Stomach (tissue), 9 donors: ENCODE measurements around the gene GPBP1L1. TPM values are rescaled to one million over a fixed set of nuclear protein-coding genes. Genes with fewer than 3 reads are reported as not detected.

Source experiments
- DNase-seq, 2 donors: peaks; one replicate each; pipeline versions ENCODE4 v3.0.0 to v3.0.0-alpha.2; 2013 to 2019
- H3K27ac ChIP-seq, 5 donors: fragments of 200-600 bp in 4 of 5; sonication (generic) in 4 of 5; one replicate each; pipeline ENCODE4 v1.5.1; 2013 to 2019; ENCODE audit warnings: mild to moderate bottlenecking in 1 of 5, moderate library complexity in 1 of 5
- H3K27me3 ChIP-seq, 3 donors: fragments of 200-600 bp; sonication (generic); one replicate each; pipeline ENCODE4 v1.5.1; 2017 to 2019; ENCODE audit warnings: mixed run types in 1 of 3
- H3K36me3 ChIP-seq, 4 donors: fragments of 200-600 bp; sonication (generic); 1 replicate in 3 of 4; 2 replicates in 1 of 4; pipeline ENCODE4 v1.5.1; 2016 to 2019
- H3K4me1 ChIP-seq, 4 donors: fragments of 200-600 bp; sonication (generic); one replicate each; pipeline ENCODE4 v1.5.1; 2016 to 2019
- H3K4me3 ChIP-seq, 4 donors: fragments of 200-600 bp; sonication (generic) in 3 of 4; one replicate each; pipeline ENCODE4 v1.5.1; 2016 to 2019; ENCODE audit warnings: mild to moderate bottlenecking in 1 of 4
- H3K9me3 ChIP-seq, 4 donors: fragments of 200-600 bp; sonication (generic); one replicate each; pipeline ENCODE4 v1.5.1; 2016 to 2019
- CTCF ChIP-seq, 7 experiments: fragments of 450-650 bp in 4 of 7; fragments of 200-600 bp in 3 of 7; sonication (generic) in 3 of 7; IDR thresholded peaks; one replicate each; pipeline ENCODE4 v1.5.1; 2016 to 2019; ENCODE audit warnings: antibody characterized with exemption in 7 of 7, control low read depth in 2 of 7, mild to moderate bottlenecking in 1 of 7
- EP300 ChIP-seq: sonication (generic); formaldehyde crosslinking; IDR thresholded peaks from one replicate; pipeline ENCODE4 v1.6.1; 2017; ENCODE audit warnings: antibody characterized with exemption
- POLR2A ChIP-seq, 4 donors: fragments of 450-650 bp; IDR thresholded peaks; one replicate each; pipeline ENCODE4 v1.6.1; 2016; ENCODE audit warnings: antibody characterized with exemption in 4 of 4, control low read depth in 2 of 4, mild to moderate bottlenecking in 1 of 4, moderate library complexity in 1 of 4
- POLR2AphosphoS5 ChIP-seq, 3 donors: sonication (generic); formaldehyde crosslinking; IDR thresholded peaks; one replicate each; pipeline ENCODE4 v1.6.1; 2016; ENCODE audit warnings: antibody characterized with exemption in 3 of 3
- WGBS, 5 donors: extraction: QIAGEN DNeasy Blood & Tissue Kit in 3 of 5; methylation state at CpG; one replicate each; pipeline versions ENCODE4 v1.1.5 to v1.1.7; 2013 to 2018; 5-methylcytosine and 5-hydroxymethylcytosine counted together
- intact Hi-C: fragments of 100-400 bp; cut with DNase I; formaldehyde crosslinking; loops from one replicate; pipeline ENCODE4 v1.15.1; 2023; ENCODE audit warnings: low total_unique reads
- polyA plus RNA-seq, 3 donors: library from polyadenylated mRNA; stranded (reverse); fragments of 200-250 nt; gene quantifications; one replicate each; pipeline ENCODE4 v1.2.3, GENCODE V29; 2013
- small RNA-seq, 4 donors: library from RNA; depleted of rRNA; stranded (forward); fragments of <200 nt; gene quantifications; one replicate each; pipeline ENCODE3, GENCODE V24; 2016
- total RNA-seq, 5 donors: library from RNA; depleted of rRNA; stranded (reverse); fragments of >200 nt; gene quantifications; one replicate each; pipeline versions ENCODE4 v1.1.0 to v1.2.3, GENCODE V29; 2014 to 2016
- donor health status: healthy with polysubstance abuse.
- donor health status: Bipolar disorder and iron deficiency.
- donor health status: healthy.

GPBP1L1 gene
- total and polyA plus RNA-seq, 8 donors, result 40.1 to 346 (median 103) TPM

- peak; percentile 89 to 97 for DNase-seq
- WGBS, 5 donors, result 0% methylated on average over 7 to 59 of the region's 59 CpGs
- TF ChIP-seq POLR2A (IDR thresholded peaks at IDR 0.05) (no peak), POLR2AphosphoS5 (IDR thresholded peaks at IDR 0.05) (no peak), CTCF (IDR thresholded peaks at IDR 0.05) (no peak), EP300 (no peak)
- peak overlapping the region; percentile 99 to 100 (median 100) for H3K4me3 ChIP-seq
- peaks cover 19 to 46% (median 36%) of the 10 kb centered on the region in 4 donors for H3K4me1 ChIP-seq
- no peaks in the 10 kb centered on the region for H3K9me3 ChIP-seq
- H3K27ac ChIP-seq, result peak overlapping the region; percentile 93 to 96 (median 95)
- no peaks in the 10 kb centered on the region for H3K27me3 ChIP-seq
- no peaks in the 10 kb centered on the region for H3K36me3 ChIP-seq
- intact Hi-C loops, result no loop called here
These were observed 101.8 kb downstream of the GPBP1L1 start for GRCh38 chr1:45584351-45585109.

GRCh38 chr1:45583666-45584350 lies 102.5 kb downstream of the GPBP1L1 start, which contains the start of gene NASP:
NASP (plus strand) TSS chr1:45584041; CDS start chr1:45584147, 106 bp downstream.
- peak within 1 kb of the TSS; percentile 99 to 100 (median 100) for H3K4me3 ChIP-seq
- H3K27ac ChIP-seq, result peak within 1 kb of the TSS; percentile 93 to 96 (median 95)
- no peaks in the 10 kb centered on the region for H3K36me3 ChIP-seq
- no peaks in the 10 kb centered on the region for H3K27me3 ChIP-seq
- WGBS, 5 donors, result 0 to 1% (median 0%) methylated on average over 36 to 41 of the region's 41 CpGs
- no peak for TF ChIP-seq CTCF (IDR thresholded peaks at IDR 0.05)
- peak in 2 of 3 donors; percentile 81 to 91 for TF ChIP-seq POLR2AphosphoS5 (IDR thresholded peaks at IDR 0.05)
- TF ChIP-seq POLR2A (IDR thresholded peaks at IDR 0.05), result peak in 1 of 4 donors; percentile 52
- no peak for TF ChIP-seq EP300
- DNase-seq, result peak; percentile 92 to 95
- peaks cover 19 to 43% (median 33%) of the 10 kb centered on the region in 4 donors for H3K4me1 ChIP-seq
- intact Hi-C loops, result no loop called here
- no peaks in the 10 kb centered on the region for H3K9me3 ChIP-seq

- no peaks in the 10 kb centered on the region for H3K27me3 ChIP-seq
- peak overlapping the region; percentile 99 to 100 (median 100) for H3K4me3 ChIP-seq
- no peak for TF ChIP-seq EP300
- no peak for TF ChIP-seq POLR2AphosphoS5 (IDR thresholded peaks at IDR 0.05)
- no peak for TF ChIP-seq CTCF (IDR thresholded peaks at IDR 0.05)
- TF ChIP-seq POLR2A (IDR thresholded peaks at IDR 0.05), result no peak
- H3K4me1 ChIP-seq, result peaks cover 19 to 39% (median 31%) of the 10 kb centered on the region in 4 donors
- H3K36me3 ChIP-seq, result no peaks in the 10 kb centered on the region
- H3K27ac ChIP-seq, result peak overlapping the region; percentile 93 to 96 (median 95)
- DNase-seq, result peak; percentile 94 to 99
- H3K9me3 ChIP-seq, result no peaks in the 10 kb centered on the region
- intact Hi-C loops, result no loop called here
- 0 to 2% (median 0%) methylated on average over 19 of the region's 19 CpGs for WGBS, 5 donors
These were observed 103.1 kb downstream of the GPBP1L1 start for GRCh38 chr1:45583264-45583665.

Small RNA genes within 50 kb of the gene (small RNA-seq; reads per million reads assigned to genes)
- 0 reads per million in 4 donors for gene AL355480.1
- 0 reads per million in 4 donors for gene AL355480.2
- 0 reads per million in 4 donors for gene AL355480.3
- 0 reads per million in 4 donors for gene AL355480.4

Other genes starting within 250 kb of the GPBP1L1 start
- gene TESK2, start 195.4 kb downstream of the GPBP1L1 start, total RNA-seq, result 10 to 100 TPM in 1 of 5 donors, 1 to 10 TPM in 3, not detected in 1; 2.8 to 11.2 (median 7.4) TPM
- gene TESK2, start 195.4 kb downstream of the GPBP1L1 start, polyA plus RNA-seq, result 1 to 10 TPM; 3.5 to 4.0 (median 3.8) TPM
- 1 to 10 TPM in 1 of 5 donors, under 1 TPM in 1, not detected in 3; 0.18 to 2.7 TPM for gene CCDC163, start 186.5 kb downstream of the GPBP1L1 start, total RNA-seq
- gene CCDC163, start 186.5 kb downstream of the GPBP1L1 start, polyA plus RNA-seq, result 1 to 10 TPM; 1.2 to 2.6 (median 1.8) TPM
- gene MMACHC, start 186.2 kb downstream of the GPBP1L1 start, total RNA-seq, result 10 to 100 TPM in 1 of 5 donors, 1 to 10 TPM in 2, under 1 TPM in 2; 0.58 to 20.6 (median 1.6) TPM
- 1 to 10 TPM; 1.7 to 2.3 (median 1.7) TPM for gene MMACHC, start 186.2 kb downstream of the GPBP1L1 start, polyA plus RNA-seq
- gene PRDX1, start 164.6 kb downstream of the GPBP1L1 start, total RNA-seq, result 100 to 1,000 TPM in 4 of 5 donors, 10 to 100 TPM in 1; 77.6 to 447 (median 187) TPM
- 100 to 1,000 TPM; 570 to 892 (median 660) TPM for gene PRDX1, start 164.6 kb downstream of the GPBP1L1 start, polyA plus RNA-seq
- gene AKR1A1, start 135.7 kb downstream of the GPBP1L1 start, total RNA-seq, result 100 to 1,000 TPM in 4 of 5 donors, 10 to 100 TPM in 1; 10.5 to 203 (median 141) TPM
- gene AKR1A1, start 135.7 kb downstream of the GPBP1L1 start, polyA plus RNA-seq, result 100 to 1,000 TPM; 192 to 246 (median 212) TPM
- 100 to 1,000 TPM in 2 of 5 donors, 10 to 100 TPM in 3; 14.0 to 107 (median 51.8) TPM for gene NASP, start 102.5 kb downstream of the GPBP1L1 start, total RNA-seq
- 100 to 1,000 TPM in 1 of 3 donors, 10 to 100 TPM in 2; 78.7 to 119 (median 79.9) TPM for gene NASP, start 102.5 kb downstream of the GPBP1L1 start, polyA plus RNA-seq
- 10 to 100 TPM in 2 of 5 donors, 1 to 10 TPM in 2, not detected in 1; 5.1 to 17.1 (median 11.1) TPM for gene CCDC17, start 62.5 kb downstream of the GPBP1L1 start, total RNA-seq
- under 1 TPM in 2 of 3 donors, not detected in 1; 0.68 to 0.83 TPM for gene CCDC17, start 62.5 kb downstream of the GPBP1L1 start, polyA plus RNA-seq
- gene TMEM69, start 1.6 kb upstream of the GPBP1L1 start, total RNA-seq, result 10 to 100 TPM in 3 of 5 donors, 1 to 10 TPM in 1, not detected in 1; 7.1 to 35.6 (median 21.5) TPM
- 10 to 100 TPM; 10.1 to 14.7 (median 14.2) TPM for gene TMEM69, start 1.6 kb upstream of the GPBP1L1 start, polyA plus RNA-seq
- 10 to 100 TPM in 1 of 5 donors, 1 to 10 TPM in 4; 5.2 to 19.5 (median 7.8) TPM for gene IPP, start 64.1 kb upstream of the GPBP1L1 start, total RNA-seq
- 1 to 10 TPM; 3.2 to 4.9 (median 4.4) TPM for gene IPP, start 64.1 kb upstream of the GPBP1L1 start, polyA plus RNA-seq
- gene MAST2, start 117.1 kb upstream of the GPBP1L1 start, total RNA-seq, result 100 to 1,000 TPM in 1 of 5 donors, 10 to 100 TPM in 4; 27.1 to 131 (median 46.7) TPM
- gene MAST2, start 117.1 kb upstream of the GPBP1L1 start, polyA plus RNA-seq, result 10 to 100 TPM in 1 of 3 donors, 1 to 10 TPM in 2; 5.3 to 19.5 (median 7.4) TPM